Pancreas (tissue), 10 donors: ENCODE data around the gene SMIM24. TPM values are rescaled to one million over a fixed set of nuclear protein-coding genes. Genes with fewer than 3 reads are reported as not detected.
"Not testable (repeated sequence)": the region's sequence is repeated elsewhere in the genome, so short reads cannot be mapped to it uniquely, and the experiment has no call there.

Experiments
- ATAC-seq, 4 donors: fragments of 200-7000 bp; cut with Tn5 transposase; one replicate each; pipeline versions ENCODE4 v1.8.0 to v1.9.1; 2020; ENCODE audit warnings: mild to moderate bottlenecking in 4 of 4, moderate library complexity in 4 of 4
- DNase-seq, 6 donors: peaks; one replicate each; pipeline ENCODE4 v3.0.0-alpha.2; 2020
- FAIRE-seq: peaks from 2 replicates; lab custom pipeline; 2012; peaks lifted over from hg19 to GRCh38; lab: Jason Lieb, UNC
- H3K27ac ChIP-seq, 4 donors: fragments of 200-600 bp; sonication (generic); 1 replicate in 3 of 4; 2 replicates in 1 of 4; pipeline versions ENCODE4 v1.5.0 to v1.8.0; 2020
- H3K27me3 ChIP-seq, 4 donors: fragments of 200-600 bp; one replicate each; pipeline ENCODE4 v1.8.0; 2021
- H3K36me3 ChIP-seq, 3 donors: fragments of 200-600 bp; sonication (generic) in 1 of 3; one replicate each; pipeline versions ENCODE4 v1.5.0 to v1.8.0; 2020 to 2021
- H3K4me1 ChIP-seq, 3 donors: fragments of 200-600 bp; one replicate each; pipeline ENCODE4 v1.8.0; 2021
- H3K4me3 ChIP-seq, 4 donors: fragments of 200-600 bp; sonication (generic) in 2 of 4; one replicate each; pipeline versions ENCODE4 v1.5.0 to v1.8.0; 2020 to 2021
- H3K9me3 ChIP-seq, 4 donors: fragments of 200-600 bp; one replicate each; pipeline ENCODE4 v1.8.0; 2021
- WGBS, 2 donors: extraction: QIAGEN DNeasy Blood & Tissue Kit; methylation state at CpG; one replicate each; pipeline ENCODE4 v1.1.7; 2013; 5-methylcytosine and 5-hydroxymethylcytosine counted together
- intact Hi-C, 3 donors: fragments of 100-400 bp; cut with DNase I; formaldehyde crosslinking; loops; one replicate each; pipeline versions ENCODE4 v1.11.1 to v1.14.2; 2022
- polyA plus RNA-seq, 2 donors: library from polyadenylated mRNA; stranded (reverse); fragments of 200-250 nt; gene quantifications; one replicate each; pipeline ENCODE4 v1.2.3, GENCODE V29; 2013
- total RNA-seq, 6 donors: library from RNA; stranded (reverse); fragmentation: NEBNext Ultra II Directional in 4 of 6; extraction: Animal tissue kit (Norgen Biotek cat#: 25700) in 4 of 6; gene quantifications; one replicate each; pipeline versions ENCODE4 v1.2.1 to v1.2.4, GENCODE V29; 2021 to 2023
- TF ChIP-seq, protein P1 (sequence below), 4 donors: fragments of 200-600 bp; sonication (generic) in 3 of 4; IDR thresholded peaks; one replicate each; pipeline versions ENCODE4 v1.5.0 to v1.8.0; 2021; ENCODE audit warnings: antibody characterized with exemption in 4 of 4
- donor health status: healthy with polysubstance abuse.
- donor health status: DM: no; HTN: no; CAD: no; lungs with moderate emphysema.
- donor health status: DM: no; HTN: no; CAD: no.
- donor health status: control.
- donor health status: control.
- donor health status: Bipolar disorder and iron deficiency.
- donor health status: DM: yes; HTN: yes; CAD: no.
- donor health status: DM: no; HTN: no; CAD: no.
- donor health status: DM: no; HTN: no; CAD: no.
- donor health status: DM: yes; HTN: yes; CAD: no.

Gene SMIM24
- total and polyA plus RNA-seq, 8 donors, result 1.2 to 143 (median 4.4) TPM

DNA sequence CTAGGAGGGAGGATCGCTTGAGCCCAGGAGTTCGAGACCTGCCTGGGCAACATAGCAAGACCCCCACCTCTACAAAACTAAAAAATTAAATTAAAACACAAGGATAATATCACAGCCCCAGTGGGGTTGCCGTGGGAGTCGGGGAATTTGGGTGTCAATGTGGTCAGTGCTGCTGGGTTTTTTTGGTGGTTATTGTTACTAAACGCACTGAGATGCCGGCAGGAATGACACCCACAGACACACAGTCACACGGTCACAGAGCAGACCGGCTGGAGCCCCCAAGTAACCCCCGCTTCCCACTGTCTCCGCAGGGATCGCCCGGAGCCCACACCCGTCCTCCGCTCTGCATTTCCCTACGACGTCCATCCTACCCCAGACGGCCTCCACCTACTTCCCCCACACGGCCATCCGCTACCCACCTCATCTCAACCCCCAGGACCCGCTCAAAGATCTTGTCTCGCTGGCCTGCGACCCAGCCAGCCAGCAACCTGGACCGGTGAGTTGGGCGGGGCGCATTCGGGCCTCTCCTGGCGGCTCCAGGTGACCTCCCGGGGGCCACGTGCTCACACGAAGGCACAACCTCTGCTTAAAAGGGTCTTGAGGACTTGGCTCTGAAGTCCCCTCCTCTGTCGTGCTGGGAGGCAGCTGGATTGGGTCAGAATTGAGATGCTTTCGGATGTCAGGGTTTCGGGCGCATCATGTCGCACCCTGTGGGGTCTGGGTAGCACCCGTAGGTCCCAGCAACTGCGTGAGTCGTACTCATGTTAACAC lies 28.0 kb downstream of the SMIM24 start:
- ATAC-seq (no peak), DNase-seq (no peak), FAIRE-seq (no peak)
- Histone ChIP-seq H3K27ac (no peak overlapping the region), H3K4me1 (no peaks in the 10 kb centered on the region), H3K9me3 (no peaks in the 10 kb centered on the region), H3K4me3 (no peak overlapping the region), H3K36me3 (peaks cover 3 to 82% (median 63%) of the 10 kb centered on the region in 3 donors), H3K27me3 (no peaks in the 10 kb centered on the region)
- intact Hi-C loops, result no loop called here
- TF ChIP-seq, protein P1, sequence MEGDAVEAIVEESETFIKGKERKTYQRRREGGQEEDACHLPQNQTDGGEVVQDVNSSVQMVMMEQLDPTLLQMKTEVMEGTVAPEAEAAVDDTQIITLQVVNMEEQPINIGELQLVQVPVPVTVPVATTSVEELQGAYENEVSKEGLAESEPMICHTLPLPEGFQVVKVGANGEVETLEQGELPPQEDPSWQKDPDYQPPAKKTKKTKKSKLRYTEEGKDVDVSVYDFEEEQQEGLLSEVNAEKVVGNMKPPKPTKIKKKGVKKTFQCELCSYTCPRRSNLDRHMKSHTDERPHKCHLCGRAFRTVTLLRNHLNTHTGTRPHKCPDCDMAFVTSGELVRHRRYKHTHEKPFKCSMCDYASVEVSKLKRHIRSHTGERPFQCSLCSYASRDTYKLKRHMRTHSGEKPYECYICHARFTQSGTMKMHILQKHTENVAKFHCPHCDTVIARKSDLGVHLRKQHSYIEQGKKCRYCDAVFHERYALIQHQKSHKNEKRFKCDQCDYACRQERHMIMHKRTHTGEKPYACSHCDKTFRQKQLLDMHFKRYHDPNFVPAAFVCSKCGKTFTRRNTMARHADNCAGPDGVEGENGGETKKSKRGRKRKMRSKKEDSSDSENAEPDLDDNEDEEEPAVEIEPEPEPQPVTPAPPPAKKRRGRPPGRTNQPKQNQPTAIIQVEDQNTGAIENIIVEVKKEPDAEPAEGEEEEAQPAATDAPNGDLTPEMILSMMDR (IDR thresholded peaks at IDR 0.05), result no peak
- 93 to 95% methylated on average over 38 of the region's 38 CpGs for WGBS, 2 donors

DNA sequence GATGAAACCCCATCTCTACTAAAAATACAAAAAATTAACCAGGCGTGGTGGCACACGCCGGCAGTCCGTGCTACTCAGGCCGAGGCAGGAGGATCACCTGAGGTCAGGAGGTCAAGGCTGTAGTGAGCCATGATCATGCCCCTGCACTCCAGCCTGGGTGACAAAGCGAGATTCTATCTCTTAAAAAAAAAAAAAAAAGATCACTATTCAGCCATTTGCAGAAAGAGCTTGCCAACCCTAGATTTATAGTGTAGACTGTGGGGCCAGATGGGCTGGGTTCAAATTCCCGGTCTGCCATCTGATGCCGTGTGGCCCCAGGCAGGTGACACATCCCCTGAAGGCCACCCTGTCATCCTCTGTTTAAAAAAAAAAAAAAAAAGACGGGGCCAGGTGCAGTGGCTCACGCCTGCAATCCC lies 28.9 kb downstream of the SMIM24 start:
- WGBS, 2 donors, result 71 to 78% methylated on average over 10 of the region's 10 CpGs
- Histone ChIP-seq H3K27ac (peak overlapping the region in 2 of 4 donors; percentile 43 to 57), H3K4me3 (no peak overlapping the region), H3K4me1 (no peaks in the 10 kb centered on the region), H3K9me3 (no peaks in the 10 kb centered on the region), H3K36me3 (peaks cover 3 to 76% (median 63%) of the 10 kb centered on the region in 3 donors), H3K27me3 (no peaks in the 10 kb centered on the region)
- DNase-seq (no peak), FAIRE-seq (no peak), ATAC-seq (peak in 1 of 4 donors; percentile 4)
- TF ChIP-seq, protein P1 (IDR thresholded peaks at IDR 0.05), result no peak
- intact Hi-C loops, result no loop called here

DNA sequence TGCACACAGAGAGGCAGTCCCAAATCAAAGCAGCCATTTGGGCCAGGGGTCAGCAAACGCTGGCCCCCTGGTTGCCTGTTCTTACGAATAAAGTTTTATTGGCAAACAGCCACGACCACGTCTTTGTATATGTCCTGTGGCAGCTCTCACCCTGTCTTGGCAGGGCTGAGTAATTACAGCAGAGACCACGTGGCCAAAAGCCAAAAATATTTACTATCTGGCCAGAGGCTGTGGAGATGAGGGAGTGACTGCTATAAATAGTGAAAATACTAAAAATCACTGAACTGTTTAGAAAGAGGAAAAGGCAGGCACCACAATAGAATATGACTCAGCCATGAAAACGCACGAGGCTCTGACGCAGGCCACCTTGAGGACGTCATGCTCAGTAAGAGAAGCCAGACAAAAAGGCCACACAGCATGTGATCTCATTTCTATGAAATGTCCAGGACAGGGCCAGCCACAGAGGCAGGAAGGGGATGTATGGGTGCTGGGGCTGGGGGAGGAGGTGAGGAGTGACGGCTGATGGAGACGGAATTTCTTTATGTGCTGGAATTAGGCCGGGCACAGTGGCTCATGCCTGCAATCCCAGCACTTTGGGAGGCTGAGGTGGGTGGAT lies 29.4 kb downstream of the SMIM24 start:
- H3K4me1 ChIP-seq, result no peaks in the 10 kb centered on the region
- no peaks in the 10 kb centered on the region for H3K9me3 ChIP-seq
- 65 to 68% methylated on average over 12 of the region's 12 CpGs for WGBS, 2 donors
- FAIRE-seq (peak; percentile 67), DNase-seq (peak in 1 of 6 donors; percentile 54), ATAC-seq (peak in 3 of 4 donors; percentile 36 to 68 (median 67))
- no peaks in the 10 kb centered on the region for H3K27me3 ChIP-seq
- peak overlapping the region in 2 of 4 donors; percentile 43 to 57 for H3K27ac ChIP-seq
- TF ChIP-seq, protein P1 (IDR thresholded peaks at IDR 0.05), result no peak
- intact Hi-C loops, result no loop called here
- peaks cover 7 to 70% (median 66%) of the 10 kb centered on the region in 3 donors for H3K36me3 ChIP-seq
- no peak overlapping the region for H3K4me3 ChIP-seq

DNA sequence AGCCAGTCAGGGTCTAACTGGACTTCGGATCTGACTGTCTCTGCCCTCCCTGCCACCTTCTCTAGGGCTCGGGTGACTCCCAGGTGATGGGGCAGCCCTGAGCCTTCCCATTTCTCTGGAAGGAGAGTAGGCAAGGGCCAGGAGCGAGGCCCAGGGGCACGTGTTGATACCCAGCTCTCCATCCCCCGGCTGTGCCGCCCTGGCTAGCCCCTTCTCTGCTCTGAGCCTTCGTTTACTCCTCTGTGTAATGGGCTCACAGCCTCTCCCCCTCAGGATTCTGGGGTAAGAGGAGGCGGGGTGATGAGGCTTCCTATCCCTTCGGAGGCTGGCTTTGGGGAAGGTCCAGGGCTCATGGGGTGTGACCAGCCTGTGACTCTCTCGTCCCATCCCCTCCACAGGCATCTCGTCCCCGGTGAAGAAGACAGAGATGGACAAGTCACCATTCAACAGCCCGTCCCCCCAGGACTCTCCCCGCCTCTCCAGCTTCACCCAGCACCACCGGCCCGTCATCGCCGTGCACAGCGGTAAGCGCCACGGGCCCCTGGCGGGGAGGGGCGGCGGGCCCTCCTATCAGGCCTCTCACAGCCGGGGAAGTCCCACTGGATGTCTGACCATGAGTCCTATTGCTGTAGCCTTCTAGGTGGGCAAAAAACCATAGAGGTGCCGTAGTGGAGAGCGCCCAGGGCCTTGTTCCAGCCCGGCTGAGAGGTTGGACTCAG lies 31.6 kb downstream of the SMIM24 start:
- no peaks in the 10 kb centered on the region for H3K27me3 ChIP-seq
- no peak overlapping the region for H3K4me3 ChIP-seq
- H3K27ac ChIP-seq, result no peak overlapping the region
- ATAC-seq, result no peak
- DNase-seq, result peak in 1 of 6 donors; percentile 13
- TF ChIP-seq, protein P1 (IDR thresholded peaks at IDR 0.05), result no peak
- 96 to 97% methylated on average over 27 to 28 of the region's 28 CpGs for WGBS, 2 donors
- H3K4me1 ChIP-seq, result no peaks in the 10 kb centered on the region
- peaks cover 7 to 66% (median 64%) of the 10 kb centered on the region in 3 donors for H3K36me3 ChIP-seq
- no peaks in the 10 kb centered on the region for H3K9me3 ChIP-seq
- intact Hi-C loops, result no loop called here
- FAIRE-seq, result no peak

DNA sequence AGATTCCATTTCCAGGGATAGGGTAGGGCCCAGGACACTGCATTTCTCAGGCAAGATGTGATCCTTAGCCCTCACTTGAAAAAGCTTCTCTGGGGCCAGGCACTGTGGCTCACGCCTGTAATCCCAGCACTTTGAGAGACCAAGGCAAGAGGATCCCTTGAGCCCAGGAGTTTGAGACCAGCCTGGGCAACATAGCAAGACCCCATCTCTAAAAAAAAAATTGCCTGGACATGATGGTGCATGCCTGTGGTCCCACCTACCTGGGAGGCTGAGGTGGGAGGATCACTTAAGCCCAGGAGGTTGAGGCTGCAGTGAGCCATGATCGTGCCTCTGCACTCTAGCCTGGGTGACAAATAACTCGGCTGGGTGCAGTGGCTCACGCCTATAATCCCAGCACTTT lies 33.7 kb downstream of the SMIM24 start:
- H3K4me3 ChIP-seq, H3K27me3 ChIP-seq, H3K27ac ChIP-seq, intact Hi-C loops, H3K4me1 ChIP-seq, FAIRE-seq, H3K9me3 ChIP-seq, ATAC-seq, DNase-seq: not testable (repeated sequence)
- 88 to 96% methylated on average over 4 of the region's 4 CpGs for WGBS, 2 donors
- H3K36me3 ChIP-seq, result peaks cover 7 to 59% (median 47%) of the 10 kb centered on the region in 3 donors
